HG02884 (cell line): ENCODE measurements around the gene CD200.

Experiments
- ATAC-seq: cut with Tn5 transposase; IDR thresholded peaks from one replicate; pipeline ENCODE4 v1.9.1; 2021; ENCODE audit warnings: mild to moderate bottlenecking, moderate library complexity; ENCODE audit not compliant: unreplicated experiment

Gene CD200, protein sequence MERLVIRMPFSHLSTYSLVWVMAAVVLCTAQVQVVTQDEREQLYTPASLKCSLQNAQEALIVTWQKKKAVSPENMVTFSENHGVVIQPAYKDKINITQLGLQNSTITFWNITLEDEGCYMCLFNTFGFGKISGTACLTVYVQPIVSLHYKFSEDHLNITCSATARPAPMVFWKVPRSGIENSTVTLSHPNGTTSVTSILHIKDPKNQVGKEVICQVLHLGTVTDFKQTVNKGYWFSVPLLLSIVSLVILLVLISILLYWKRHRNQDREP

DNA sequence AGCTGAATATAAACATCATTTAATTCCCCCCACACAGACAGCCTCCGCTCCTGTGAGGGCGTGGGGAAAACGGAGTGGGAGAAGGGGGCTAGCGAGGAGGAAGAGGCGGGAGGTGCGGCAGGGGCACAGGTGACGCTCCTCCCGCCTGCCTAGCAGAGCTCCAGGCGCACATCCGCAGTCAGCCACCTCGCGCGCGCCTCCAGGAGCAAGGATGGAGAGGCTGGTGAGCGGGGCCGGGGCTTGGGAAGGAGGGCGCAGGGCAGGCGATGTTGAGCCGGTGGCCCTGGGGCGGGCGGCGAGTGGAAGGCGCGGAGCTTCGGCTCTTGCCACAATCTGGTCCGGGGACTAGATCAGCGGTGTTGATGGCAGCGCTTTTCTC is at the start of gene CD200:
Gene CD200 (plus strand): TSS at position 155 of the 379 bp plus-strand sequence. CDS start 57 bp downstream, at position 212.
- ATAC-seq: peak; percentile 51

DNA sequence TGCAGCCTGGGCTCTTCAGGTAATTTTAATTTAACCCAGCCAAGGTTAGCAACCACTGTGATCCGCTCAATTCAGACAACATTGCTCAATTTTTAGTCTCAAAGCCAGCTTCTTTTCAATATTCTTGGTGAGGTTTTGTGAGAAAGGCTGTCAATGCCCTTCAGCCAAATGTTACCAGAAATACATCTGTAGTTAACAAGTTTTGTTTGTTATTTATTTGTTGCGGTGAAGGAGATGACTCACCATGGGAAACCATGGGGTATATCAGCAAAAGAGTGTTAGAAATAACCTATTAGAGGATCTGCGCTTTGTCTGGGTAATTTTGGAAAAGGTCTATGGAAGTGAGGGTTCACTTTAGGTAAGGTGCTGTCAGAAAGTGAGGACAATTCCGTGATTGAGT is 43.9 kb upstream of the CD200 start:
- ATAC-seq: no peak

DNA sequence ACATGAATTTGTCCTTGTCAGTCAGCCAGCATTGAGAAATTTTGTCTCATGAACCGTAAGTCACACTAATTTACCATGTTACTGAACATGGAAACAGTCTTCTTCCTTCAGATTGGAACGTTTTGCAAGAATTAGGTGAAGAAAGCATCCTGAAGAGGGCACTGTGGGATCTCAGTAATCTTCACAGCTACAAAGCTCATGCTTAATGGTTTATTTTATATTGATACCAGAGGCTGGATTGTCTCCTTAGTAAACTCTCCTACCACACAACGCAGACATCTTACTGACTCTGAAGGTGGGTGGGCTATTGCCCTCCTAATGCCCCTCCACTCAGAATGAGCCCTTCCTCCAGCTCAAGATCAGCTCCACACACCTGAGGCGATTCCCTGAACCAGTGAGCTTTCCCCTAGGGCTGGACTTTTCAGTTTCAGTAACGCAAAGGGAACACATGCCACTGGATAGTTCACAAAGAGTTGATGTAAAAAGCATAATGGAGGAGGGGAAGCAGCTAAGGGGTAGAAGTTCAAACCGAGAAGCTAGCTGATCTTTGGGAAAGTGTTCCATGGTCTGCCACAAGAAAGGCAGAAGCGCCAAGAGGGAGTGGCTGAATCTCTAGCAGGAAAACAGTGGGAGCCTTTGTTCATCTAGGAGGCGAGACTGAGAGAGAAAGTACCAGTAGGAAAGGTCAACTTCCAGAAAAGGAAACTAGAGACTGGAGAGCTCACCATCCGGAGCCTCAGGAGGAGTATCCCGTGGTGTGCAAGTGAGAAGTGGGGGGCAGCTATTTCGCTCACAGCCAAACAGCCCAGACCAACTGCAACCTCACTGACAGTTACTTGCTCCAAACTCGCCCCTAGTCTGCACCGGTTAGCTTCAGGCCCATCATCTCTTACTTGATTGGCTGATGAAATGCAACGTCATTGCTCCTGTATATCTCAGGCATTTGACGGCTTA is 39.3 kb upstream of the CD200 start, which contains the start of gene SLC9C1:
Gene SLC9C1 (minus strand): TSS at position 849 of the 954 bp plus-strand sequence. CDS start 7,425 bp downstream, outside the sequence.
- ATAC-seq: peak; percentile 64

DNA sequence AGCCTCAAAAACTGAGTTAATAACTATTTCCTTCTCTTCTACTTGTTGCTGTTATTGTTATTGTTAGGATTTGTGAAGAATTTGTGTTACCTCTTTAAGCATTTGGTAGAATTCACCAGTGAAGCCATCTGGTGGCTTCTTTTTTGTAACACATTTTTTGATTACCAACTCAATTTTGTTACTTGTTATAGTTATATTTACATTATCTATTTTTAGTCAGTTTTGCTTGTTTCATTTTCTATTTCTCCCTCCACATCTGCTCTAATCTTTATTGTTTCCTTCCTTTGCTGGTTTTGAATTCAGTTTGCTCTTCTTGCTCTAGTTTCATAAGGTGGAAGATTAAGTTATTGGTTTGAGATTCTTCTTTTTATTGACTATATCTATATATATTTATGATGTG is 35.2 kb upstream of the CD200 start:
- ATAC-seq: peak; percentile 54

DNA sequence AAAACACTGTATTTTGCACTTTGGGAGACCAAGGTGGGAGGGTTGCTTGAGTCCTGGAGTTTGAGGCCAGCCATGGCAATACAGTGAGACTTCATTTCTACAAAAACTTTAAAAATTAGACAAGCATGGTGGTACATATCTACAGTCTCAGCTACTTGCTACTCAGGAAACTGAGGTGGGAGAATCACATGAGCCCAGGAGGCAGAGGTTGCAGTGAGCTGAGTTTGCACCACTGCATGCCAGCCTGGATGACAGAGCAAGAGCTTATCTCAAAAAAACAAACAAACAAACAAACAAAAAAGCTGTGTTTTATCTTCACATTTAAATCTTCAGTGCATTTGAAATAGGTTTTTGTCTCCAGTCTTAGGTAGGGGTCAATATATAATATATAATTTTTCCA is 34.2 kb upstream of the CD200 start:
- no peak for ATAC-seq

DNA sequence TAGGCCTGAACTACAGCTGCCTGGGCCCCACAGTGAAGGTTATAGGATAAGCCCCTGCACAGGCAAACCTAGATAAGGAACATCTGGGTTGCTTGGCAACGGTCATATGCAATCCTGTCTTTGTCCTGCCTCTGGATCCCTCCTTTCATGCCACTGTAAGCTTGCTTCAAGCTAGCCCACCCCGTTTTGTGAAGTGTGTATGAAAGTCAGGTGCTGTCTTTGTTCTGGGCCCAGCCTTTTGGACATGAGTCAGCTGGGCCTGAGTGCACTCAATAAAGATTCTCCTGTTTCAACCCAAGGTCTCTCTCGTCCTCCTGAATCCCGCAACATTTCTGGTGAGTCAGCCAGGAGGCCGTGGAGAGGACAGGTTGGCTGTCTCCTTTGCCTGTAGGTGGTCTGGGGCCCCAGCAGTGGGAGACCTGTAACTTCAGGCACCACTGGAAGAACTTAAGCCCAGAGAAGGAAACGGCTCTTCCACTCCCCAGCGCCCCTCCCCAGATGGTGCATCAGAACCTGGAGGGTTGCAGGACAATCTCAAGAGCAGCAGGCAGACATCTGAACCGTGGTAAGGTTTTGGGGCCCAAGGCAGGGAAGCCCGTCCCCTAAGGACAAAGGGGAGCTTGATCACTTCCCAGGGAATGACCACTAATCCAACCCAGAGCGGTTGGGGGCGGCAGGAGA is 30.7 kb upstream of the CD200 start:
- no peak for ATAC-seq

DNA sequence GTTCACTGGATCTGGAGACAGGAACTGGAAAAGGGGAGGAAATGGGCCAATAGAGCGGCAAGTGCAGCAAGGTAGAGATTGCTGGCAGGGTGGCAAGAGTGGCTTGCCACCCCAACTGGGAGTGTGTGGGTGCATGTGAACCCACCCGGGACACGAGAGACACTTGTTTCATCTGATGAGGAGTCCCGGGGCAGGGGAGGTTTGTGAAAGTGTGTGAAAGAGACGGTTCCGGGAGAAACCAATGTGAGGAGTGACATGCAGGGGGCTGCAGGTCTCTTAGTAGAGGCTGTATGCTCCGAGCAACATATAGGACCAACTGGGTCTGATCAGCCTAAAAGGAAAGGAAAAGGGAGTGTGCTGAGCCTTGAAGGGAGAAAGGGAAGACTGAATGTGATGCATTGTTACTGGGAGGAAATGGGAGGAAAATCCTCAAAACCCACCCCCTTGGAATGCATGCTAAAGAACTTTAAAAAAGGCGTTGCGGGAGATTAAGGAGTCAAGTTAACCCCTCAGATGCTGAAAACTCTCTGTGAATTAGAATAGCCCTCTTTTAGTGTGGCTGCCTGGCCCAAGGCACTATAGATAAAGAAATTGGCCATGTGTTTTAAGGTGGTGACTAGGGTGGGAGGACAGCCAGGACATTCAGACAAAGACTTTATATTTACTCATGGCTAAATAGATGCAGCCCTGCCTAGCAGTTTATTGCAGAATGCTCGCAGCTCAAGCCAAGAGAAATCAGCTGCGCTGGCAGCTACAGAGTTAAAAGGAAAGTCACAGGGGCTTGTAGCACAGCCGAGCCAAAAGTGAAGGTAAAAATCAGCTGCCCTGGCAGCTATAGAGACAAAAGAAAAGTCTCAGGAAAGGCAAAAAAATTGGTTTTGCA is 29.8 kb upstream of the CD200 start:
- ATAC-seq: no peak

DNA sequence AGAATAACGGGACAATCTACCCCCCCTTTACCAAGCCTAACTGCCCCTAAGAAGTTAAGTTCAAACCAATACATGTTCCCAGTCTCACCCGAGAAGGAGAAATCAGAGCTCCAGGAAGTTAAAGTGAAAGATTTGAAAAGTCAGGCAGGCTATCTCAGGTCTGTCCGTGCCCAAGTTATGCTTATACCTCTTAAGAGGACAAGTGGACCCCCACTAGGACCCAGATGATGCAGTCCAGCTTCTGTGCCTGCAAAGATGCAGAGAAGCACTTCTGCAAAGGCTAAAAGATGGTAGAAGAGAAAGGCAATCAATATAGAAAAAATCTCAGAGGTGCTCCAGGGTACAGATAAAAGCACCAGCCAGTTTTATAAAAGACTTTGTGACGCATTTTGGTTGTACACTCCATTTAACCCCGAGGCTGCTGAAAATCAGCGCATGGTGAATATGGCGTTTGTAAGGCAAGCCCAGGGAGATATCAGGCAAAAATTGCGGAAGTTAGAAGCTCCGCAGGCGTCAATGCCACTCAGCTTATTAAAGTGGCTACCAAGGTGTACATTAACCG is 29.1 kb upstream of the CD200 start:
- ATAC-seq: no peak

DNA sequence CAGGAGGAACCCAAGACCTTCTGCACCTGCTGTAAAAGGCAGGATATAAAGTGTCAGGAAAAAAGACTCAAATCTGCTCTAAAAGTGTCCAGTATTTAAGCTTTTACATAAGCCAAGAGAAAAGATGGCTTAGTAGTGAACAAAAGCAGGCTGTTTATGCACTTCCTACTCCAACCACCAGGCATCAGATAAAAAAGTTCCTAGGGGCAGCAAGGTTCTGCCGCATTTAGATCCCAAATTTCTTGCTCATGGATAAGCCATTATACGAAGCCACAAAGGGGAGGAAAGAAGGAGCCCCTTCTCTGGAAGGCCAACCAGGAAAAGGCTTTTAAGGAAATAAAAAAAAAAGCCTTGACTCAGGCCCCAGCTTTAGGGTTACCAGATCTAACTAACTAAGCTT is 28.3 kb upstream of the CD200 start:
- ATAC-seq: no peak

DNA sequence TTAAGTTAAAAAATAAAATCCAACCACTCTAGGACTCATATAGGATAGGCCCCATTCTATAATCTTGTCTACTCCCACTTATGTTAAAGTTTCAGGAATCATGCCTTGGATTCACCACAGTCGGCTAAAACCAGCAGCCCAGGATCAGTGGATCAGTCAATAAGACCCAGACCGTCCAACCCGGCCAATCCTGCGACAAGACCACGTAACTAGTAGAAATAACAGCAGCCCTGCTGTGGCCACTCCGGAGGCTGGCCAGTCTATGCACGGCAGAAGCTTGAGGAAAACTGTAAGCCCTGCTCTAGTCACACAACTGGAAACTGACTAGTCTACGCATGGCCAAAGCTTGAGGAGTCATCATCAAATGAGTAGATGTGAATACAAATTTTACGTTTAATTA is 26.1 kb upstream of the CD200 start:
- ATAC-seq: no peak

DNA sequence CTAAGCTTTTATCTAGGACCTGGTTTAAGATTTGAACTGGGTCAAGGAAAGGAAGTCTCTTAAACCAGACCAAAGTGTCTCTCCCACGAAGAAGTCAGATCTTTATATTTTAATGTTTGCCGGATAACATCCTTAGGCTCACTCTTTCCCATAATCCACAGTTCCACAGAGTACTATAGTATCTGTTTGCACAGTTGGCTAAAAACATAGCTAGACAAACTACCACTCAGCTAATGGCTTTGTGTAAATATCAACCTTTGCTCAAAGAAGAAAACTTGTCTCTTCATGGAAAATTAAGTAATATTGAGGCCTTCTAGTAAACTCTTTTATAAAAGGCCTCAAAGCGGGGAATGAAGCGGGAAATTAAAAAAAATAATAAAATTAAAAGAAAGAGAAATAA is 25.4 kb upstream of the CD200 start:
- no peak for ATAC-seq

DNA sequence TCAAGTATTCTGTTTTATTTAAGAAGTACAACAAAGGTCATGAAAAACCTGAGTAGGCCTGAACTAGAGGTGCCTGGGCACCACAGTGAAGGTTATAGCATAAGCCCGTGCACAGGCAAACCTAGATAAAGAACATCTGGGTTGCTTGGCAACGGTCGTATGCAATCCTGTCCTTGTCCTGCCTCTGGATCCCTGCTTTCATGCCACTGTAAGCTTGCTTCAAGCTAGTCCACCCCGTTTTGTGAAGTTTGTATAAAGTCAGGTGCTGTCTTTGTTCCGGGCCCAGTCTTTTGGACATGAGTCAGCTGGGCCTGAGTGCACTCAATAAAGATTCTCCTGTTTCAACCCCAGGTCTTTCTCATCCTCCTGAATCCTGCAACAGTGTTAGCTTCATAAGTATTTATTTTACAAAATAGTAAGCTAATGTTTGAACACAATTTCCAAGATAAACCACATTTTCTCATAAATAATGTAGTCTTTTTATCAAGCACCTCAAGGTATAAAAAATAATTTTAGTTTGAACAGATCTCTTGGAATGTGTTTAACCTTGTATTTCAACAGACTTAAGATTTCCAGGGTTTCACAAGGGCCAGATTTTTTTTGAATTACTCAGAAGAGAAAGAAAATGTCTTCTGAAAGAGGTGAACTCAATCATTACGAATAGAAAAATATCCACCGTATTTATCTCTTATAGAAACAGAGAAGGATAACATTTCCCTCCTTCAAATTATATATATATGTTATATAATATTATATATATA is 24.6 kb upstream of the CD200 start:
- ATAC-seq: no peak

DNA sequence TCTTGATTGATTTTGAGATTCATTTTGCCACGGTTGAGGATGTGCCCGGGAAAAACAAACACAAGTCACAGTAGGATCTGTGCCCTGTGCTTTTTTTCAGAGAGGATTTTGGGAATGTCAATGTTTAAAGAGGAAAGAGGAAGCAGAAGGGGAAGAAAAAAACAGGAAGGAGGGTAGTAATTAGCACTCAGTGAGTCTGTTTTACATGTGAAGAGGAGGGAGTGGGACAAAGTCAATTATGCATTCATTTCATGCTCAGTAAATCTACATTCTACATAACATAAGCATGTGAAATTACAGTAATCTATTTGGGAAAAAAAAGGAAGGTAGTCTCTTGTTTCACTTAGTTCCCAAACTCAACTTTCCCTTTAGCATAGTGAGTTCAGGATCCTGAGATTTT is 18.3 kb upstream of the CD200 start:
- ATAC-seq: no peak

DNA sequence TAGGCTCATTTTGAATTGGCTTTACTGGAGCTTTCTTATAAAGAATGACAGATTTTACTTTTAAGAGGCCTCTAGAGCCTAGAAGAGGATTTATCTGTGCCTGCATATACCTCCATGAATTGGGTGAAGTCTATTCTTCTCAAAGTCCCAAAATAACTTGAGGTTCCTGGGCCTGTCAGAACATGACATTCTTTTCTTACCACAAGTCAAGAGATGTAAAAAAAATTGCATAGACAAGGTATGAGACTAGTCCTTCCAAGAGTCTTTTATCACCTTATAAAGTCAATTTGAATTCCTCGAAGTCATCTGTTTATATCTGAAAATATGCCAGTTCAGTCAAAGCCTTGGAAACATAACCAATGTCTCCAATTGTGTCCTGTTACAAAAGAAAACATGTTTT is 17.2 kb upstream of the CD200 start:
- ATAC-seq: no peak

DNA sequence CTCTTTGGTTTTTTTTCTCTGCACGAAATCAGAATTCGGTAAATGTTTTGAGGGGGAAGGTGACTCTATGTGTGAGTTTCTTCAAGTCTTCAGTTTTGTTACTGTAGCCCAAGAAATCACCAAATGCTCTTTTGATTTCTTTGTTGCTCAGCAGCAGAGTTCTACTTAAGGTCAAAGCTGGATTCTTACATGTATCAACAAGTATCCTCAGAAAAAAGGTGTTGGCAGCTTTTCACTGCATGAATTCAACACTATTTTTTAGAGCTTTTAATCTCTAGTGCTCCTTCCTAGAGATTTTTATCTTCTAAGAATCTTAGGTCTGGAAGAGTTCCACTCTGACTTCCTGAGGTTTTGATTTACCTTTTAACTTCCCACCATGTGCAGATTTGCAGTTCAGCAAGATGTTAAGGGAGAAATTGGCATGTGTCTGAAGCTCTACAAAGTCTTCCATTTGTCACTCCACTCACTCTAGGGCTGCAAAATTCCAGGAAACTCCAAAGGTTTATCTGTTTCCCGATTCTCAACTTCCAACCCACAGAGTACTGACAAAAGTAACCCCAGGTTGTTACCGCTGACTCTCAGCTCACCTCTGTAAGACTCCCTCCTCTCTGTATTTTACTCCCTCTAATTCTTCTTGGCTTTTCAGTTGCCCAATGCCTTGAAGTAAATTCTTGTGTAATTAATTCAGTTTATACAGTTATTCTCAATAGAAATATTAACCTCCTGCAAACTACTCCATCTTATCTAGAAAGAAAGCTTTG is 13.3 kb upstream of the CD200 start:
- no peak for ATAC-seq

DNA sequence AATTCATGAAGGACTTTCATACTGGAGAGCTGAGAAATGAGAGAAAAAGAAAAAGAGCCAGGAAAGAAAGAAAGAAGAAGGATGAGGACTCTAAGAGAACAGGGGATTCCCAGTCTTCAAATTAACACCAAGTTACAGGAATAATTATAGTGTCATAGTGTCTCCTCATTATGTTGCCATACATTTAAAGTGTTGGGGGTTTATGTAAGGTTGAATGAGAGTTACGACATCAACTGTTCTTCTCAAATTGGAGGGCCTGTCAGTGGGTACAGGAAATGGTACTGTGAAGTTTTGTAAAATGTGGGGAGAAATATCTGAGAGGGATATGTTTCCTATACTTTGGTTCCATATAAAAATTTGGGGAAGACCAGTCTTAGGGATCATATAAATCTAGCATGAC is 12.3 kb upstream of the CD200 start:
- ATAC-seq: no peak

DNA sequence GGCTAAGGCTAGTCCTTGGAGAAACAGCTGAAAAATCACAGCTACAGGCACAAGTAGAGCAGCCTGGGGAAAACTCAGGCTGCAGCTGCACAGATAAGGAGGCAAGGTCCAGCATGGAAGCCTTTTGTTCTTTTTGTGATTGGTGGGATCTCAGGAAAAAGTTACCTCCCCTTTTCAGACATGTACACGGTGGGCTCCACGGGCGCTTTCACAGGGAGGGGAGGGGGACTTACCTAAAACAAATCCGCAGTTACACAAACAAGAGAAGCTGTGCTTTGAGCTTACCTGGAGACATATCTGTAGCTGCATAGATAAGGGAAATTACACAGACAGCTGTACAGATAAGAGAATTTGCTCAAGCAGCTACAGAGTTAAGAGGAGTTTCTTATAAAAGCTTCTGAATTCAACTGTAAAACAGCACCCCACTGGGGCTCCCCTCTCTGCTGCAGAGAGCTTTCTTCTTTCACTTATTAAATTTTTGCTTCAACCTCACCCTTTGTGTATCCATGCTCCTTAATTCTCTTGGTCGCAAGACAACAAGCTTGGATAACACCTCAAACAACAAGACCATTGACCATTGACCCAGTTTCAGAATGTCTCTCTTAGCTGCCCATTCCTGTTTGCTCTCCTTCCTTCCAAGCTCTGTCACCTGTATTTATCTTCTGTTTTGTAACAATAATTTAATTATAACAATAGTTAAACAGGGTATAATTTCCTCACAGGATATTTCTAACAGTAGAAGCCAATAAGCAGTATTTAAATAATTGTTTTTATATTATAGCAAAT is 10.9 kb upstream of the CD200 start:
- no peak for ATAC-seq

DNA sequence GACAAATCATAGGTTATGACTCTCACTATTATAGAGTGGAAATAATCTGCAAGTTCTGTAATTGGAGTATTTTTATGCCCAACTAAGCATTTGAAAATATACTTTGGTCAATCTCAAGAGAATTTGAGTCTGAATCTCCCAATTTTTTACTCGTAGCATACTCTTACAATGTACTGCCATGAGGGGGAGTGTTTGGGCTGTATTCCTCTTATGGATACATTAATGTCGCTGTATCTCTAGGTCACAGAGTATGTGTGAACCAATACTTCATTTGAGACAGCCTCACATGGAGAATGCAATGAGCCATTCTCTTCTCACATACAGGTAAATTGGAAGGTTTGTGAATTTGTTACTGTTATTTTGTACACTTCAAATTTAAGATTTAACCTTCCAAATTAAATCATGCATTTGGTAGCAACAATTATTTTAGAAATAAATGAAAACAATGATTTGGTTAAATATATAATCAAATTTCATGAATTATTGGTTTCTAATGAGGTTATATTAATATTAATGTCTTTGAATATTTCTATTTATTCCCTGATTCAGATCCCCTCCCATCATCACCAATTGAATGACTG is 5.5 kb upstream of the CD200 start:
- ATAC-seq: peak; percentile 98
